HepG2 (cell line): Measurements from ENCODE around the gene CENATAC. TPM values are rescaled to one million over a fixed set of nuclear protein-coding genes. Genes with fewer than 3 reads are reported as not detected.
A peak's percentile ranks its signal among the peaks of the same experiment; 100 is the strongest.

Experiments
- HDAC1 ChIP-seq: sonication (generic); formaldehyde crosslinking; IDR thresholded peaks from 2 replicates; pipeline ENCODE4 v1.5.1; 2020; ENCODE audit warnings: mild to moderate bottlenecking, missing genetic modification reagents
- HNRNPK ChIP-seq: fragments of 200-400 bp; formaldehyde crosslinking; IDR thresholded peaks from 2 replicates; pipeline ENCODE4 v1.6.1; 2018; ENCODE audit warnings: low read length, low read depth, moderate library complexity, mild to moderate bottlenecking; ENCODE audit not compliant: poor library complexity, severe bottlenecking
- HOXA5 ChIP-seq: sonication (generic); formaldehyde crosslinking; IDR thresholded peaks from 2 replicates; pipeline ENCODE4 v1.4.0; 2020; ENCODE audit warnings: missing genetic modification reagents
- KLF9 ChIP-seq: IDR thresholded peaks from 2 replicates; pipeline ENCODE4 v1.6.1; 2016; ENCODE audit warnings: low read depth
- TBX2 ChIP-seq: sonication (generic); formaldehyde crosslinking; IDR thresholded peaks from 2 replicates; pipeline ENCODE4 v1.5.0; 2020; ENCODE audit warnings: missing genetic modification reagents, mild to moderate bottlenecking, borderline replicate concordance
- U2AF2 ChIP-seq: fragments of 200-400 bp; formaldehyde crosslinking; IDR thresholded peaks from 2 replicates; pipeline ENCODE4 v1.6.1; 2017; ENCODE audit warnings: low read depth, mild to moderate bottlenecking, low read length
- YEATS4 ChIP-seq: sonication (generic); formaldehyde crosslinking; IDR thresholded peaks from 2 replicates; pipeline ENCODE4 v1.4.0; 2020; ENCODE audit warnings: missing genetic modification reagents, borderline replicate concordance
- ZNF564 ChIP-seq: sonication (generic); formaldehyde crosslinking; IDR thresholded peaks from 2 replicates; pipeline ENCODE4 v1.8.1; 2023; ENCODE audit warnings: mild to moderate bottlenecking, missing genetic modification reagents
- ZNF615 ChIP-seq: sonication (generic); formaldehyde crosslinking; IDR thresholded peaks from 2 replicates; pipeline ENCODE4 v1.5.0; 2020; ENCODE audit warnings: mild to moderate bottlenecking, missing genetic modification reagents, borderline replicate concordance
- ZNF891 ChIP-seq: sonication (generic); formaldehyde crosslinking; IDR thresholded peaks from 2 replicates; pipeline ENCODE4 v1.5.0; 2020; ENCODE audit warnings: mild to moderate bottlenecking, missing genetic modification reagents
- polyA plus RNA-seq, 8 experiments: library from polyadenylated mRNA; depleted of rRNA in 3 of 8; stranded (reverse) in 7 of 8; unstranded in 1 of 8; fragments of >200 nt; fragmentation: Illumina TruSeq in 4 of 8; extraction: Trizol in 4 of 8; gene quantifications; 2 replicates each; pipeline versions ENCODE4 v1.2.1 to v1.2.3, GENCODE V29; 2011 to 2016; ENCODE audit warnings: low read depth in 4 of 8, missing spikeins in 1 of 8, mixed read lengths in 1 of 8; ENCODE audit not compliant: insufficient read depth in 1 of 8
- total RNA-seq, 5 experiments: library from RNA; depleted of rRNA; stranded (reverse); fragments of >200 nt; fragmentation: Illumina TruSeq; extraction: Trizol; gene quantifications; 2 replicates each; pipeline ENCODE4 v1.2.3, GENCODE V29; 2016; ENCODE audit warnings: low read depth in 1 of 5
- TF ChIP-seq, protein P1 (sequence below): sonication (generic); formaldehyde crosslinking; IDR thresholded peaks from 2 replicates; pipeline ENCODE4 v1.5.0; 2020; ENCODE audit warnings: missing genetic modification reagents
- TF ChIP-seq, protein P2 (sequence below): sonication (generic); formaldehyde crosslinking; IDR thresholded peaks from 2 replicates; pipeline ENCODE4 v1.5.1; 2020; ENCODE audit warnings: mild to moderate bottlenecking, missing genetic modification reagents, borderline replicate concordance
- TF ChIP-seq, protein P3 (sequence below): sonication (generic); formaldehyde crosslinking; IDR thresholded peaks from 2 replicates; pipeline ENCODE4 v1.4.0; 2020; ENCODE audit warnings: mild to moderate bottlenecking, missing genetic modification reagents
- TF ChIP-seq, protein P4 (sequence below): sonication (generic); formaldehyde crosslinking; IDR thresholded peaks from 2 replicates; pipeline ENCODE4 v1.4.0; 2020; ENCODE audit warnings: missing genetic modification reagents, borderline replicate concordance

CENATAC gene
- total and polyA plus RNA-seq, 2 of the 13 experiments (the other 11 are each of a cell fraction or from before 2014, with no cell fraction given) = 21.7 to 25.0 TPM

DNA sequence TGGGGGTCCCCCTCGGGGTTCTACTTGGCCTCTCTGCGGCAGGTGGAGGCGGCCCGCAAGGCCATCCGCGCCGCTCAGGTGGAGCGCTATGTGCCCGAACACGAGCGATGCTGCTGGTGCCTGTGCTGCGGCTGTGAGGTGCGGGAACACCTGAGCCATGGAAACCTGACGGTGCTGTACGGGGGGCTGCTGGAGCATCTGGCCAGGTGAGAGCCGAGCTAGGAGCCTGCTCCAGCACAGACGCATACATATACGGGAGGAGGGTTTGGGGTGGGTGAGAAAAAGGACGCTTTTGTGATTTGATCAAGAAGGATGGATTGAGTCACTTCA, 415 bp downstream of the CENATAC start (continued):
- TF ChIP-seq, protein P1, sequence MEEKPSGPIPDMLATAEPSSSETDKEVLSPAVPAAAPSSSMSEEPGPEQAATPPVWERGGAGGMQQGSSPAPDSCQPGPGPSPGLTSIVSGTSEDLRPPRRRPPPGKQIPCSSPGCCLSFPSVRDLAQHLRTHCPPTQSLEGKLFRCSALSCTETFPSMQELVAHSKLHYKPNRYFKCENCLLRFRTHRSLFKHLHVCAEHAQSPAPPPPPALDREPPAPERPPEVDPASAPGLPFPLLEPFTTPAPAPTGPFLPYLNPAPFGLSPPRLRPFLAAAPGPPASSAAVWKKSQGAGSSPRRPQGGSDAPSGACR (CRISPR knock-in tag) = 0 out of 2 replicates have a peak, but pooled peaks have one; percentile 2
- TF ChIP-seq ZNF891 (CRISPR knock-in tag) (no peak), YEATS4 (0 out of 2 replicates have a peak, but pooled peaks have one; percentile 0), ZNF564 (CRISPR knock-in tag) (no peak), ZNF615 (CRISPR knock-in tag) (no peak), TBX2 (CRISPR knock-in tag) (peak; percentile 3; the same call in 1 of the 2 replicates), U2AF2 (no peak), HDAC1 (CRISPR knock-in tag) (peak; percentile 40; the same call in 1 of the 2 replicates), HOXA5 (CRISPR knock-in tag) (peak; percentile 9; the same call in 1 of the 2 replicates), KLF9 (CRISPR knock-in tag) (no peak), HNRNPK (peak; percentile 16)
- TF ChIP-seq, protein P2, sequence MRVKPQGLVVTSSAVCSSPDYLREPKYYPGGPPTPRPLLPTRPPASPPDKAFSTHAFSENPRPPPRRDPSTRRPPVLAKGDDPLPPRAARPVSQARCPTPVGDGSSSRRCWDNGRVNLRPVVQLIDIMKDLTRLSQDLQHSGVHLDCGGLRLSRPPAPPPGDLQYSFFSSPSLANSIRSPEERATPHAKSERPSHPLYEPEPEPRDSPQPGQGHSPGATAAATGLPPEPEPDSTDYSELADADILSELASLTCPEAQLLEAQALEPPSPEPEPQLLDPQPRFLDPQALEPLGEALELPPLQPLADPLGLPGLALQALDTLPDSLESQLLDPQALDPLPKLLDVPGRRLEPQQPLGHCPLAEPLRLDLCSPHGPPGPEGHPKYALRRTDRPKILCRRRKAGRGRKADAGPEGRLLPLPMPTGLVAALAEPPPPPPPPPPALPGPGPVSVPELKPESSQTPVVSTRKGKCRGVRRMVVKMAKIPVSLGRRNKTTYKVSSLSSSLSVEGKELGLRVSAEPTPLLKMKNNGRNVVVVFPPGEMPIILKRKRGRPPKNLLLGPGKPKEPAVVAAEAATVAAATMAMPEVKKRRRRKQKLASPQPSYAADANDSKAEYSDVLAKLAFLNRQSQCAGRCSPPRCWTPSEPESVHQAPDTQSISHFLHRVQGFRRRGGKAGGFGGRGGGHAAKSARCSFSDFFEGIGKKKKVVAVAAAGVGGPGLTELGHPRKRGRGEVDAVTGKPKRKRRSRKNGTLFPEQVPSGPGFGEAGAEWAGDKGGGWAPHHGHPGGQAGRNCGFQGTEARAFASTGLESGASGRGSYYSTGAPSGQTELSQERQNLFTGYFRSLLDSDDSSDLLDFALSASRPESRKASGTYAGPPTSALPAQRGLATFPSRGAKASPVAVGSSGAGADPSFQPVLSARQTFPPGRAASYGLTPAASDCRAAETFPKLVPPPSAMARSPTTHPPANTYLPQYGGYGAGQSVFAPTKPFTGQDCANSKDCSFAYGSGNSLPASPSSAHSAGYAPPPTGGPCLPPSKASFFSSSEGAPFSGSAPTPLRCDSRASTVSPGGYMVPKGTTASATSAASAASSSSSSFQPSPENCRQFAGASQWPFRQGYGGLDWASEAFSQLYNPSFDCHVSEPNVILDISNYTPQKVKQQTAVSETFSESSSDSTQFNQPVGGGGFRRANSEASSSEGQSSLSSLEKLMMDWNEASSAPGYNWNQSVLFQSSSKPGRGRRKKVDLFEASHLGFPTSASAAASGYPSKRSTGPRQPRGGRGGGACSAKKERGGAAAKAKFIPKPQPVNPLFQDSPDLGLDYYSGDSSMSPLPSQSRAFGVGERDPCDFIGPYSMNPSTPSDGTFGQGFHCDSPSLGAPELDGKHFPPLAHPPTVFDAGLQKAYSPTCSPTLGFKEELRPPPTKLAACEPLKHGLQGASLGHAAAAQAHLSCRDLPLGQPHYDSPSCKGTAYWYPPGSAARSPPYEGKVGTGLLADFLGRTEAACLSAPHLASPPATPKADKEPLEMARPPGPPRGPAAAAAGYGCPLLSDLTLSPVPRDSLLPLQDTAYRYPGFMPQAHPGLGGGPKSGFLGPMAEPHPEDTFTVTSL = 0 out of 2 replicates have a peak, but pooled peaks have one; percentile 19
- TF ChIP-seq, protein P3, sequence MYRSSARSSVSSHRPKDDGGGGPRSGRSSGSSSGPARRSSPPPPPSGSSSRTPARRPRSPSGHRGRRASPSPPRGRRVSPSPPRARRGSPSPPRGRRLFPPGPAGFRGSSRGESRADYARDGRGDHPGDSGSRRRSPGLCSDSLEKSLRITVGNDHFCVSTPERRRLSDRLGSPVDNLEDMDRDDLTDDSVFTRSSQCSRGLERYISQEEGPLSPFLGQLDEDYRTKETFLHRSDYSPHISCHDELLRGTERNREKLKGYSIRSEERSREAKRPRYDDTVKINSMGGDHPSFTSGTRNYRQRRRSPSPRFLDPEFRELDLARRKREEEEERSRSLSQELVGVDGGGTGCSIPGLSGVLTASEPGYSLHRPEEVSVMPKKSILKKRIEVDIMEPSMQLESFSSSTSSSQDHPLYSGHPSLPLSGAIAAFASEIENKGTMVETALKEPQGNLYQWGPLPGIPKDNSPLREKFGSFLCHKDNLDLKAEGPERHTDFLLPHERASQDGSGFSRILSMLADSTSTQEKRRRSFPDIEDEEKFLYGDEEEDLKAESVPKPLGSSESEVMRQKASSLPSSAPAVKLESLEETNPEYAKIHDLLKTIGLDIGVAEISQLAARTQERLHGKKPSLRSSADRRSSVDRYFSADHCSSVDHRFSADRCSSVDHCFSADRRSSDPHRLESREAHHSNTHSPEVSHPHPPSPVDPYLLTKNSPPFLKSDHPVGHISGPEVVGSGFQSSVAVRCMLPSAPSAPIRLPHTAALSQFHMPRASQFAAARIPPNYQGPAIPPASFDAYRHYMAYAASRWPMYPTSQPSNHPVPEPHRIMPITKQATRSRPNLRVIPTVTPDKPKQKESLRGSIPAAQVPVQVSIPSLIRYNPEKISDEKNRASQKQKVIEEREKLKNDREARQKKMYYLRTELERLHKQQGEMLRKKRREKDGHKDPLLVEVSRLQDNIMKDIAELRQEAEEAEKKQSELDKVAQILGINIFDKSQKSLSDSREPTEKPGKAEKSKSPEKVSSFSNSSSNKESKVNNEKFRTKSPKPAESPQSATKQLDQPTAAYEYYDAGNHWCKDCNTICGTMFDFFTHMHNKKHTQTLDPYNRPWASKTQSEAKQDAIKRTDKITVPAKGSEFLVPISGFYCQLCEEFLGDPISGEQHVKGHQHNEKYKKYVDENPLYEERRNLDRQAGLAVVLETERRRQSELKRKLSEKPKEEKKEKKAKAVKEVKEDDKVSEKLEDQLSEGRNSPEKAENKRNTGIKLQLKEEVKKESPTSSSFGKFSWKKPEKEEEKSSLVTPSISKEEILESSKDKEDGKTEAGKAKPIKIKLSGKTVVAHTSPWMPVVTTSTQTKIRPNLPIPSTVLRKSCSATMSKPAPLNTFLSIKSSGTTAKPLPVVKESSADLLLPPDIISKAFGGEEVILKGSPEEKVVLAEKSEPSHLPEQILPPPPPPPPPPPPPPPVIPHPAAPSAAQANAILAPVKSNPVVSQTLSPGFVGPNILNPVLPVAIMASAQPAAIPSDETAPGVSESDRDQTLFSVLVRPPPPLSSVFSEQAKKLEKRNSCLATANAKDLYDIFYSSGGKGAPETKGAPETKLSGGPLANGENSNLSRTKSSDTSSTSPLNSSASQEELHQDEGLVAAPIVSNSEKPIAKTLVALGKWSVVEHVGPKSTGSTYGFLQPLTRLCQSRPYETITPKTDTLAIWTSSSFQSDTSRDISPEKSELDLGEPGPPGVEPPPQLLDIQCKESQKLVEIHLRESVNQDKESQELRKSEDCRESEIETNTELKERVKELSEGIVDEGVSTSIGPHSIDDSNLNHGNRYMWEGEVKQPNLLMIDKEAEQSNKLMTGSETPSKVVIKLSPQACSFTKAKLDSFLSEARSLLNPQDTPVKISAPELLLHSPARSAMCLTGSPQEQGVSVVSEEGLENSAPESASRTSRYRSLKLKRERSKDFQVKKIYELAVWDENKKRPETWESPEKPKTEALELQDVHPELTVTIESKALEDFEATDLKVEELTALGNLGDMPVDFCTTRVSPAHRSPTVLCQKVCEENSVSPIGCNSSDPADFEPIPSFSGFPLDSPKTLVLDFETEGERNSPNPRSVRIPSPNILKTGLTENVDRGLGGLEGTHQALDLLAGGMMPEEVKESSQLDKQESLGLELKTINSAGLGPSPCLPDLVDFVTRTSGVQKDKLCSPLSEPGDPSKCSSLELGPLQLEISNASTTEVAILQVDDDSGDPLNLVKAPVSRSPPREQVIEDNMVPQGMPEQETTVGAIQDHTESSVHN (CRISPR knock-in tag) = 0 out of 2 replicates have a peak, but pooled peaks have one; percentile 18
- TF ChIP-seq, protein P4, sequence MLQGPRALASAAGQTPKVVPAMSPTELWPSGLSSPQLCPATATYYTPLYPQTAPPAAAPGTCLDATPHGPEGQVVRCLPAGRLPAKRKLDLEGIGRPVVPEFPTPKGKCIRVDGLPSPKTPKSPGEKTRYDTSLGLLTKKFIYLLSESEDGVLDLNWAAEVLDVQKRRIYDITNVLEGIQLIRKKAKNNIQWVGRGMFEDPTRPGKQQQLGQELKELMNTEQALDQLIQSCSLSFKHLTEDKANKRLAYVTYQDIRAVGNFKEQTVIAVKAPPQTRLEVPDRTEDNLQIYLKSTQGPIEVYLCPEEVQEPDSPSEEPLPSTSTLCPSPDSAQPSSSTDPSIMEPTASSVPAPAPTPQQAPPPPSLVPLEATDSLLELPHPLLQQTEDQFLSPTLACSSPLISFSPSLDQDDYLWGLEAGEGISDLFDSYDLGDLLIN (CRISPR knock-in tag) = no peak
